WTC11 (cell line): ENCODE results near the gene TEX261. TPM values are rescaled to one million over a fixed set of nuclear protein-coding genes. Genes with fewer than 3 reads are reported as not detected.

Experiments
- ATAC-seq: fragments of 200-7000 bp; cut with Tn5 transposase; 2 replicates; pipeline ENCODE4 v1.10.0; 2021; ENCODE audit warnings: mild to moderate bottlenecking, moderate library complexity
- CTCF ChIA-PET: fragments of 300-600 bp; sonication (Branson Sonifier 250); formaldehyde crosslinking; loops from one replicate; lab custom pipeline; 2021; ENCODE audit warnings: antibody characterized with exemption; lab: Charles Lee
- POLR2A ChIA-PET: fragments of 350-600 bp; sonication (Branson Sonifier 250); formaldehyde crosslinking; loops from one replicate; lab custom pipeline; 2021; ENCODE audit warnings: antibody characterized with exemption; lab: Charles Lee
- DNase-seq: peaks from one replicate; pipeline ENCODE4 v3.0.0; 2021; ENCODE audit warnings: low spot score
- H3K27ac Mint-ChIP-seq: 2 replicates; pipeline ENCODE4 v1.8.0; 2021; ENCODE audit warnings: mixed read lengths
- H3K27me3 Mint-ChIP-seq: 2 replicates; pipeline ENCODE4 v1.8.0; 2021; ENCODE audit warnings: low read depth, mild to moderate bottlenecking, moderate library complexity, mixed read lengths
- H3K36me3 Mint-ChIP-seq: 2 replicates; pipeline ENCODE4 v1.8.0; 2021; ENCODE audit warnings: mixed read lengths
- H3K4me1 Mint-ChIP-seq: 2 replicates; pipeline ENCODE4 v1.8.0; 2022; ENCODE audit warnings: mixed read lengths
- H3K4me3 Mint-ChIP-seq: 2 replicates; pipeline ENCODE4 v1.8.0; 2021; ENCODE audit warnings: mild to moderate bottlenecking, moderate library complexity, mixed read lengths
- H3K9me3 Mint-ChIP-seq: 2 replicates; pipeline ENCODE4 v1.8.0; 2021; ENCODE audit warnings: mixed read lengths
- AFF4 ChIP-seq: sonication (generic); formaldehyde crosslinking; IDR thresholded peaks from 2 replicates; pipeline ENCODE4 v1.8.1; 2023; ENCODE audit warnings: mild to moderate bottlenecking, missing genetic modification reagents, borderline replicate concordance
- ATF1 ChIP-seq: sonication (generic); formaldehyde crosslinking; IDR thresholded peaks from 2 replicates; pipeline ENCODE4 v1.8.1; 2023; ENCODE audit warnings: mild to moderate bottlenecking, moderate library complexity, missing genetic modification reagents
- ETV6 ChIP-seq: sonication (generic); formaldehyde crosslinking; IDR thresholded peaks from 2 replicates; pipeline ENCODE4 v1.8.1; 2022; ENCODE audit warnings: mild to moderate bottlenecking, missing genetic modification reagents
- GTF2I ChIP-seq: fragments of 250-450 bp; sonication (Bioruptor Pico); conservative IDR thresholded peaks from 2 replicates; pipeline ENCODE4 v1.4.0; 2021; ENCODE audit warnings: mild to moderate bottlenecking
- NFE2L1 ChIP-seq: sonication (generic); formaldehyde crosslinking; IDR thresholded peaks from 2 replicates; pipeline ENCODE4 v1.8.1; 2023; ENCODE audit warnings: missing genetic modification reagents
- NR3C1 ChIP-seq: sonication (generic); formaldehyde crosslinking; conservative IDR thresholded peaks from 2 replicates; pipeline ENCODE4 v1.8.1; 2023; ENCODE audit warnings: low read depth, mild to moderate bottlenecking, missing genetic modification reagents
- PRDM15 ChIP-seq: sonication (generic); formaldehyde crosslinking; IDR thresholded peaks from 2 replicates; pipeline ENCODE4 v1.8.0; 2022; ENCODE audit warnings: missing genetic modification reagents
- PREB ChIP-seq: sonication (generic); formaldehyde crosslinking; IDR thresholded peaks from 2 replicates; pipeline ENCODE4 v1.8.1; 2022; ENCODE audit warnings: mild to moderate bottlenecking, missing genetic modification reagents, moderate library complexity, borderline replicate concordance
- SOX15 ChIP-seq: fragments of 250-450 bp; sonication (Bioruptor Pico); IDR thresholded peaks from 2 replicates; pipeline ENCODE4 v1.9.0; 2021; ENCODE audit warnings: mild to moderate bottlenecking
- TCF7 ChIP-seq: sonication (generic); formaldehyde crosslinking; IDR thresholded peaks from 2 replicates; pipeline ENCODE4 v1.8.0; 2022; ENCODE audit warnings: mild to moderate bottlenecking, low read depth, missing genetic modification reagents, moderate library complexity
- TEAD1 ChIP-seq: sonication (generic); formaldehyde crosslinking; IDR thresholded peaks from 2 replicates; pipeline ENCODE4 v1.8.0; 2022; ENCODE audit warnings: mild to moderate bottlenecking, missing genetic modification reagents
- TEAD4 ChIP-seq: sonication (generic); formaldehyde crosslinking; IDR thresholded peaks from 2 replicates; pipeline ENCODE4 v1.8.0; 2022; ENCODE audit warnings: mild to moderate bottlenecking, missing genetic modification reagents
- ZBTB21 ChIP-seq: sonication (generic); formaldehyde crosslinking; IDR thresholded peaks from 2 replicates; pipeline ENCODE4 v1.8.1; 2023; ENCODE audit warnings: mild to moderate bottlenecking, missing genetic modification reagents, borderline replicate concordance
- ZNF121 ChIP-seq: sonication (generic); formaldehyde crosslinking; IDR thresholded peaks from 2 replicates; pipeline ENCODE4 v1.8.0; 2023; ENCODE audit warnings: missing genetic modification reagents
- ZNF232 ChIP-seq: sonication (generic); formaldehyde crosslinking; IDR thresholded peaks from 2 replicates; pipeline ENCODE4 v1.8.0; 2022; ENCODE audit warnings: mild to moderate bottlenecking, missing genetic modification reagents
- ZNF263 ChIP-seq: sonication (generic); formaldehyde crosslinking; IDR thresholded peaks from 2 replicates; pipeline ENCODE4 v1.8.1; 2022; ENCODE audit warnings: low read depth, mild to moderate bottlenecking, moderate library complexity, missing genetic modification reagents
- ZNF423 ChIP-seq: fragments of 250-450 bp; sonication (Bioruptor Pico); IDR thresholded peaks from 2 replicates; pipeline ENCODE4 v2.1.2; 2022; ENCODE audit warnings: mild to moderate bottlenecking, moderate library complexity
- total RNA-seq: library from RNA; stranded (reverse); gene quantifications from 3 replicates; pipeline ENCODE4 v1.2.3, GENCODE V29; 2021

Gene TEX261
- total RNA-seq, 1 experiment from 2014 or later = 18.3 TPM

- TF ChIP-seq PREB (no peak), ETV6 (CRISPR knock-in tag) (no peak), ATF1 (CRISPR knock-in tag) (no peak), NR3C1 (CRISPR knock-in tag) (no peak), ZNF232 (no peak), ZNF121 (no peak)
- TF ChIP-seq, all 79 proteins: peak for 0
These were observed 11.7 kb upstream of the TEX261 start (continued) for GRCh38 chr2:71006323-71006722.

- H3K4me3 Mint-ChIP-seq = no peak overlapping the region
- CTCF ChIA-PET = no interaction called here
- no peak for ATAC-seq
- H3K36me3 Mint-ChIP-seq = no peaks in the 10 kb centered on the region
- H3K4me1 Mint-ChIP-seq = peaks cover 18% of the 10 kb centered on the region
- DNase-seq = no peak
- H3K27me3 Mint-ChIP-seq = peaks cover 20% of the 10 kb centered on the region
- H3K27ac Mint-ChIP-seq = no peak overlapping the region
- TF ChIP-seq TCF7 (CRISPR knock-in tag) = no peak
- TF ChIP-seq AFF4 (CRISPR knock-in tag) = no peak
- no peak for TF ChIP-seq ZNF263
- TF ChIP-seq NFE2L1 (CRISPR knock-in tag) = no peak
- TF ChIP-seq ZNF423 = no peak
- no peak for TF ChIP-seq TEAD4 (CRISPR knock-in tag)
- TF ChIP-seq SOX15 (CRISPR knock-in tag) = no peak
- TF ChIP-seq GTF2I (CRISPR knock-in tag) = no peak
- no peak for TF ChIP-seq ZBTB21 (CRISPR knock-in tag)
- no peak for TF ChIP-seq TEAD1 (CRISPR knock-in tag)
- no peak for TF ChIP-seq PRDM15
- peaks cover 6% of the 10 kb centered on the region for H3K9me3 Mint-ChIP-seq
- POLR2A ChIA-PET = no interaction called here
These were observed 10.9 kb upstream of the TEX261 start for GRCh38 chr2:71005271-71006202.
